ENCODE data around the gene EYA2.
"Not testable (repeated sequence)": the region's sequence is repeated elsewhere in the genome, so short reads cannot be mapped to it uniquely, and the experiment has no call there.

EYA2 gene

GRCh38 chr20:47167846-47168245 lies 273.2 kb downstream of the EYA2 start:
- Mint-ChIP-seq H3K27me3 (peaks cover 24 to 35% of the 10 kb centered on the region in 2 donors), H3K27ac (no peak overlapping the region), H3K36me3 (no peaks in the 10 kb centered on the region), H3K4me3 (no peak overlapping the region), H3K9me3 (peaks cover 0 to 3% of the 10 kb centered on the region in 2 donors), H3K4me1 (no peaks in the 10 kb centered on the region)
- DNase-seq (no peak), ATAC-seq (replicated peaks) (no peak)

DNA sequence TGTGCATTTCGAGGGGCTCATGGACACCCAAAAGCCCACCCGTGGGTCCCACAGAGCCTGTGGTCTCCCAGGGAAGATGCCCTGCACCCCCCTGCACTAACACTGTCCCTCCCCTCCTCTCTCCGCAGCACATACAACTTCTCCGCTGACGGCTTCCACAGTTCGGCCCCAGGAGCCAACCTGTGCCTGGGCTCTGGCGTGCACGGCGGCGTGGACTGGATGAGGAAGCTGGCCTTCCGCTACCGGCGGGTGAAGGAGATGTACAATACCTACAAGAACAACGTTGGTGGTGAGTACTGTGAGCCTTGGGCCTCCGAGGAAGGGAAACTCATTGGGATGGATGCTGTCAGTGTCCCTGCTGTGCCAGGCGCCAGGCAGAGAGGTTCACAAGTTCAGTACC lies 277.9 kb downstream of the EYA2 start:
- no peak for DNase-seq
- ATAC-seq (replicated peaks) = no peak
- H3K36me3 Mint-ChIP-seq = no peaks in the 10 kb centered on the region
- no peak overlapping the region for H3K4me3 Mint-ChIP-seq
- no peaks in the 10 kb centered on the region for H3K9me3 Mint-ChIP-seq
- no peak overlapping the region for H3K27ac Mint-ChIP-seq
- no peaks in the 10 kb centered on the region for H3K4me1 Mint-ChIP-seq
- H3K27me3 Mint-ChIP-seq = peaks cover 28 to 39% of the 10 kb centered on the region in 2 donors

DNA sequence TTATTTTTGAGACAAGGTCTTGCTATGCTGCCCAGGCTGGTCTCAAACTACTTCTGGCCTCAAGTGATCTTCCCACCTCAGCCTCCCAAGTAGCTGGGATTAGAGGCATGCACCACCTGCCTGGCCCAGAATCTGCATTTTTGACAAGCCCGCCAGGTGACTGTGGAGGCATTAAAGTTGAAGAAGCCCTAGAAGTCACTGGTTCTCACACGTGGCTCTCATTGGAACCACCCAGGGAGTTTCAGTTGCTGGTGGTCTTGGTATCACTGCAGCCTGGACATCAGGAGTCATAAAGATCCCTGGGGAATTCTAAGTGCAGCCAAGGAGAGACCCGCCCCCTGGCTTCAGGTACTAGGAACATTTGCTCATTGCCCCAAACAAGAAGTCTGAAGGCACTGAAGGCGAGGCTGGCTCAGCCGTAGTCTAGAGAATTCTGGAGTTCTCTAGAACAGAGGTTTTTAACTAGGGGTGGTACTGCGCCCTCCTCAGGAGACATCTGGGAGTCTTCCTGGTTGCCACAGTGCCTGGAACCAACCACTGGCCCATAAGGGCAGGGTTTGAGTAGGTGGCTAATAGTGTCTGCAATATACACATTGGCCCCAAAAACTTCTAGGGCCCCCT lies 279.1 kb downstream of the EYA2 start:
- DNase-seq (no peak), ATAC-seq (replicated peaks) (no peak)
- Mint-ChIP-seq H3K4me3 (no peak overlapping the region), H3K27me3 (peaks cover 25 to 29% of the 10 kb centered on the region in 2 donors), H3K9me3 (no peaks in the 10 kb centered on the region), H3K4me1 (no peaks in the 10 kb centered on the region), H3K36me3 (no peaks in the 10 kb centered on the region), H3K27ac (no peak overlapping the region)

- Mint-ChIP-seq H3K4me1 (no peaks in the 10 kb centered on the region), H3K4me3 (no peak overlapping the region), H3K36me3 (no peaks in the 10 kb centered on the region), H3K27me3 (peaks cover 22 to 24% of the 10 kb centered on the region in 2 donors), H3K27ac (no peak overlapping the region), H3K9me3 (no peaks in the 10 kb centered on the region)
- ATAC-seq (replicated peaks) (no peak), DNase-seq (no peak)
Observed at GRCh38 chr20:47174456-47175243, 280.0 kb downstream of the EYA2 start.

GRCh38 chr20:47175493-47175892 lies 280.9 kb downstream of the EYA2 start:
- Mint-ChIP-seq H3K4me3 (no peak overlapping the region), H3K9me3 (no peaks in the 10 kb centered on the region), H3K4me1 (no peaks in the 10 kb centered on the region), H3K27ac (no peak overlapping the region), H3K27me3 (peaks cover 22 to 24% of the 10 kb centered on the region in 2 donors), H3K36me3 (no peaks in the 10 kb centered on the region)
- ATAC-seq (replicated peaks) = no peak
- no peak for DNase-seq

GRCh38 chr20:47176217-47176616 lies 281.6 kb downstream of the EYA2 start:
- H3K27ac Mint-ChIP-seq; H3K9me3 Mint-ChIP-seq; DNase-seq; ATAC-seq (replicated peaks); H3K4me3 Mint-ChIP-seq; H3K4me1 Mint-ChIP-seq; H3K36me3 Mint-ChIP-seq: not testable (repeated sequence)
- H3K27me3 Mint-ChIP-seq = peaks cover 21 to 23% of the 10 kb centered on the region in 2 donors

GRCh38 chr20:47178277-47178676 lies 283.6 kb downstream of the EYA2 start:
- Mint-ChIP-seq H3K36me3 (no peaks in the 10 kb centered on the region), H3K9me3 (no peaks in the 10 kb centered on the region), H3K4me1 (no peaks in the 10 kb centered on the region), H3K27ac (no peak overlapping the region), H3K4me3 (no peak overlapping the region), H3K27me3 (peaks cover 12 to 18% of the 10 kb centered on the region in 2 donors)
- DNase-seq (no peak), ATAC-seq (replicated peaks) (no peak)

DNA sequence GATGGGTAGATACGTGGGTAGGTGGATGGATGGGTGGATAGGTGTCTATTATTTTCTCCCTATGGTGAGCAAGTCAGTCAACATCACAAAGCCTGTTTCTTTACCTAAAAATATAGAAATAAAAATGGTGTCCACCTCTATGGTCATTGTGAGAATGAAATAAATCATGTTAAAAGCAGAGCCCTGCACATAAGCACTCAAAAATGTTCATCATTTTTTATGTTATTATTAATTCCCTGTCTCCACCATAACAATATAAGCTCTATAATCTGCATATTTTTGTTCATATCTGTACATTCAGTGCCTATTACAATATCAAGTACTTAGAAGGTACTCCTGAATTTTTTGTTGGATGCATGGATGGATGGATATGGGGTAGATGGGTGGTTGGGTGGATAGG lies 284.2 kb downstream of the EYA2 start:
- no peak for ATAC-seq (replicated peaks)
- H3K36me3 Mint-ChIP-seq = no peaks in the 10 kb centered on the region
- no peaks in the 10 kb centered on the region for H3K9me3 Mint-ChIP-seq
- peaks cover 12 to 18% of the 10 kb centered on the region in 2 donors for H3K27me3 Mint-ChIP-seq
- H3K27ac Mint-ChIP-seq = no peak overlapping the region
- DNase-seq = no peak
- no peaks in the 10 kb centered on the region for H3K4me1 Mint-ChIP-seq
- H3K4me3 Mint-ChIP-seq = no peak overlapping the region

DNA sequence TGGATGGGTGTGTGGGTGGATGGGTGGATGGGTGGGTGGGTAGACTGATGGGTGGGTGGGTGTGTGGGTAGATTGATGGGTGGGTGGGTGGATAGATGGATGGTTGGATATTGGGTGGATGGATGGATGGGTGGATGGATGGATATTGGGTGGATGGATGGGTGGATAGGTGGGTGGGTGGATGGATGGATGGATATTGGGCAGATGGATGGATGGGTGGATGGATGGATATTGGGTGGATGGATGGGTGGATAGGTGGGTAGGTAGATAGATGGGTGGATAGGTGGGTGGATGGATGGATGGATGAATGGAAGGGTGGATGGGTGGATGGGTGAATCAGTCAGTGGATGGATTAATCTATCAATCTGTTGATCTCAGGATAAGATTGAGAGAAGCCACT lies 284.6 kb downstream of the EYA2 start:
- ATAC-seq (replicated peaks) (no peak), DNase-seq (no peak)
- H3K9me3 Mint-ChIP-seq = no peaks in the 10 kb centered on the region
- no peak overlapping the region for H3K4me3 Mint-ChIP-seq
- no peak overlapping the region for H3K27ac Mint-ChIP-seq
- no peaks in the 10 kb centered on the region for H3K4me1 Mint-ChIP-seq
- peaks cover 11 to 18% of the 10 kb centered on the region in 2 donors for H3K27me3 Mint-ChIP-seq
- H3K36me3 Mint-ChIP-seq = no peaks in the 10 kb centered on the region

DNA sequence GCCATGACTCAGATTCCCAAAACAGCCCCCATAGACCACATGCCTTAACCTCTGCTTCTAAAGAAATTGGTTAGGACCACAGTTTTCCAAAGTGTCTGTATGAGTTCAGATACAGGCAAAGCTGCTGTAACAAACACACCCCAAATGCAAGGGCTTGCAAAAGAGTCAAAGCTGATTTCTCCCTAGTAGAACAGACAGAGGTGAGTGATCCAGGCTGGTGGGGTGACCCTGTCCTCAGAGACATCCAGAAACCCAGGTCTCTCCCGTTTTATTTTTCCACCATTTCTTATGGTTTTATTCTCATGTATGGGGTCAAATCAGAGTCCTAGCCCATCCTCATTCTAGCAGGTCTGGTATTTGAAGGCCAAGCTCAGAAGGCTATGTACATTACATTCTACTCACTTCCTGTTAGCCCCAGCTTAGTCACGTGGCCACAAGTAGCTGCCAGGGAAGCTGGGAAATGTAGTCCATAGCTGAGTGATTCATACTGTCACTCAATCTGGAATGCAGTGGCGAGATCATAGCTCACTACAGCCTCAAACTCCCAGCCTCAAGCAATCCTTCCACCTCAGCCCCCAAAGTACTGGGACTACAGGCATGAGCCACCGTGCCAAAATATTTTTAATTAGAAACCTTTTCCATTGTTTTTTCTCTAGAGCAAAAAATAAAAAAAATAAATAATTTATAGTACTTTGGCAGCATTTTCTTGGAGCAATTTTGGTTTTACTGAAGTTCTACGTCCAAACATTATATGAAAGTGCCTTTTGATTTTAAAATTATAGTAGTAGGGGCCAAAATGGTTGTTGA lies 286.6 kb downstream of the EYA2 start:
- Mint-ChIP-seq H3K36me3 (no peaks in the 10 kb centered on the region), H3K4me1 (no peaks in the 10 kb centered on the region), H3K27me3 (peaks cover 3 to 4% of the 10 kb centered on the region in 2 donors), H3K9me3 (no peaks in the 10 kb centered on the region), H3K4me3 (no peak overlapping the region), H3K27ac (no peak overlapping the region)
- ATAC-seq (replicated peaks) (peak; percentile 95 to 100), DNase-seq (peak; percentile 35)

DNA sequence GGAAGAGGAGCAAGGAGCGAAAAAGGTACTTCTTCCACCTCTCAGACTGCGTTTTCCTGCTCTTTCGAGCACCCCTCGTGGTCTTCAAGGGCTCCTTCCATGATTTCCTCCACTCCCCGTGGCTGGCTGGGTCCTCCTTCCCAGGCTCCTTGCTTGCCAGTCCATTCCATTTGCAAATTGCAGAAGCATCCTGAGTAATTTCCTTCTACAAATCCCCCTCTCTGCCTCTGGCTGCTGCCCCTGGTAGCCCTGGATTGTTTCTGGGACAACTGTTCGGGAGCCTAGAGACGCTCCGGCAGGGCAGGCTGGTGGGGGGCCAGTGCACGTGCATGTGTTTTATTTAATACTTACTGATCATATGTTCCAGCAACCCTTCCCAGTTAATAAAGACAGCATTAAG lies 288.7 kb downstream of the EYA2 start:
- H3K9me3 Mint-ChIP-seq = no peaks in the 10 kb centered on the region
- peaks cover 2 to 14% of the 10 kb centered on the region in 2 donors for H3K27me3 Mint-ChIP-seq
- no peak overlapping the region for H3K27ac Mint-ChIP-seq
- no peaks in the 10 kb centered on the region for H3K36me3 Mint-ChIP-seq
- ATAC-seq (replicated peaks) (no peak), DNase-seq (no peak)
- H3K4me3 Mint-ChIP-seq = no peak overlapping the region
- no peaks in the 10 kb centered on the region for H3K4me1 Mint-ChIP-seq

DNA sequence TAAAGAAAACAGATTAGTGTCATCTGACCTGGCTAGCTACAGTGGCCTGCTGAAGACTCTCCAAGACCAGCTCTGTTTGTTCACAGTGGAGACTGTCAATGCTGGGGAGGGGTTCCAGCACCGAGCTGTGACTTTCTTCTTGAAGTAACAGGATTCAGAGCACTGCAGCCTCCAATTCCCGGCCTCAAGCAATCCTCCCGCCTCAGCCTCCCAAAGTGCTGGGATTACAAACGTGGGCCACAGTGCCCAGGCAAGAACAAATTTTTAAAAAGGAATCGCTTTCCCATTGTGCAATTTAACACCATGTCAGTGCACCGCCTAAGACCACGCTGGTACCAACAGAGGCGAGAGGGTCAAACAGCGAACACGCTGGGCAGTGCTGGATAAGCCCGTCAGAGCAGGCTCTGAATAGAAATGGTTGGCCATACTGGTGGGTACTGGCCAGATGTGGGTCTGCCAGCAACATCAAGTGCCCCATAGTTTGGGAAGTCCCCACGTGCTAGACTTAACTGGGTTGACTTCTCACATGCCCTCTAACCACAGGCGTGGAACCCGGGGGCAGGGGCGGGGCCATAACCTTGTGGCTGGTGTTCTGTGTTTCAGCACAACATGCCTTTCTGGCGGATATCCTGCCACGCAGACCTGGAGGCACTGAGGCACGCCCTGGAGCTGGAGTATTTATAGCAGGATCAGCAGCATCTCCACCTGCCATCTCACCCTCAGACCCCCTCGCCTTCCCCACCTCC lies 293.0 kb downstream of the EYA2 start:
- H3K27ac Mint-ChIP-seq = no peak overlapping the region
- DNase-seq = no peak

GRCh38 chr20:47188540-47188939 lies 293.9 kb downstream of the EYA2 start:
- DNase-seq = no peak

More for the DNA sequence above, 293.0 kb downstream of the EYA2 start:
- Mint-ChIP-seq H3K27me3 (peaks cover 11 to 21% of the 10 kb centered on the region in 2 donors), H3K4me1 (no peaks in the 10 kb centered on the region), H3K9me3 (no peaks in the 10 kb centered on the region), H3K36me3 (no peaks in the 10 kb centered on the region), H3K4me3 (no peak overlapping the region)
- no peak for ATAC-seq (replicated peaks)

GRCh38 chr20:47189060-47189459 lies 294.4 kb downstream of the EYA2 start:
- Mint-ChIP-seq H3K27ac (no peak overlapping the region), H3K36me3 (no peaks in the 10 kb centered on the region)
- no peak for ATAC-seq (replicated peaks)

More at GRCh38 chr20:47188540-47188939, 293.9 kb downstream of the EYA2 start:
- Mint-ChIP-seq H3K4me3 (no peak overlapping the region), H3K36me3 (no peaks in the 10 kb centered on the region), H3K27me3 (peaks cover 15 to 21% of the 10 kb centered on the region in 2 donors), H3K27ac (no peak overlapping the region), H3K9me3 (no peaks in the 10 kb centered on the region), H3K4me1 (no peaks in the 10 kb centered on the region)
- ATAC-seq (replicated peaks) = no peak

More at GRCh38 chr20:47189060-47189459, 294.4 kb downstream of the EYA2 start:
- Mint-ChIP-seq H3K4me1 (no peaks in the 10 kb centered on the region), H3K9me3 (no peaks in the 10 kb centered on the region), H3K27me3 (peaks cover 15 to 21% of the 10 kb centered on the region in 2 donors), H3K4me3 (no peak overlapping the region)
- DNase-seq = no peak
